ENCODE results near the gene TLR6. TPM values are rescaled to one million over a fixed set of nuclear protein-coding genes. Genes with fewer than 3 reads are reported as not detected.

Gene TLR6
- total RNA-seq, 2 donors from 2014 or later: 0.44 to 2.2 TPM

DNA sequence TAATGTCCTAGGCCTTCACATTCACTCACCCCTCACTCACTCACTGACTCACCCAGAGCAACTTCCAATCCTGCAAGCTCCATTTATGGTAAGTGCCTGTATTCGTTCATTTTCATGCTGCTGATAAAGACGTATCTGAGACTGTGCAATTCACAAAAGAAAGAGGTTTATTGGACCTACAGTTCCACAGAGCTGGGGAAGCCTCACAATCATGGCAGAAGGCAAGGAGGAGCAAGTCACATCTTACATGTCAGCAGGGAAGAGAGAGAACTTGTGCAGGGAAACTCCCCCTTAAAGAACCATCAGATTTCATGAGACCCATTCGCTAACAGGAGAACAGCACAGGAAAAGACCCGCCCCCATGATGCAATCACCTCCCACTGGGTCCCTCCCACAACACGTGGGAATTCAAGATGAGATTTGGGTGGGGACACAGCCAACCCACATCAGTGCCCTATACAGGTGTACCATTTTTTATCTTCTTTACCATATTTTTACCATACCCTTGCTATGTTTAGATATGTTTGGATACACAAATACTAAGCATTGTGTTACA, 33.8 kb downstream of the TLR6 start:
- Histone ChIP-seq H3K36me3 (no peaks in the 10 kb centered on the region), H3K9me3 (no peaks in the 10 kb centered on the region), H3K9ac (ENCODE audit: low read depth in 2 of 2, low read length in 2 of 2) (no peak overlapping the region), H3K4me1 (no peaks in the 10 kb centered on the region), H3K4me3 (no peak overlapping the region), H3K27me3 (no peaks in the 10 kb centered on the region), H3K27ac (no peak overlapping the region)
- DNase-seq: no peak
- intact Hi-C loops (cut with DNase I): no loop called here
- TF ChIP-seq, protein P1, sequence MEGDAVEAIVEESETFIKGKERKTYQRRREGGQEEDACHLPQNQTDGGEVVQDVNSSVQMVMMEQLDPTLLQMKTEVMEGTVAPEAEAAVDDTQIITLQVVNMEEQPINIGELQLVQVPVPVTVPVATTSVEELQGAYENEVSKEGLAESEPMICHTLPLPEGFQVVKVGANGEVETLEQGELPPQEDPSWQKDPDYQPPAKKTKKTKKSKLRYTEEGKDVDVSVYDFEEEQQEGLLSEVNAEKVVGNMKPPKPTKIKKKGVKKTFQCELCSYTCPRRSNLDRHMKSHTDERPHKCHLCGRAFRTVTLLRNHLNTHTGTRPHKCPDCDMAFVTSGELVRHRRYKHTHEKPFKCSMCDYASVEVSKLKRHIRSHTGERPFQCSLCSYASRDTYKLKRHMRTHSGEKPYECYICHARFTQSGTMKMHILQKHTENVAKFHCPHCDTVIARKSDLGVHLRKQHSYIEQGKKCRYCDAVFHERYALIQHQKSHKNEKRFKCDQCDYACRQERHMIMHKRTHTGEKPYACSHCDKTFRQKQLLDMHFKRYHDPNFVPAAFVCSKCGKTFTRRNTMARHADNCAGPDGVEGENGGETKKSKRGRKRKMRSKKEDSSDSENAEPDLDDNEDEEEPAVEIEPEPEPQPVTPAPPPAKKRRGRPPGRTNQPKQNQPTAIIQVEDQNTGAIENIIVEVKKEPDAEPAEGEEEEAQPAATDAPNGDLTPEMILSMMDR (IDR thresholded peaks at IDR 0.05): no peak

DNA sequence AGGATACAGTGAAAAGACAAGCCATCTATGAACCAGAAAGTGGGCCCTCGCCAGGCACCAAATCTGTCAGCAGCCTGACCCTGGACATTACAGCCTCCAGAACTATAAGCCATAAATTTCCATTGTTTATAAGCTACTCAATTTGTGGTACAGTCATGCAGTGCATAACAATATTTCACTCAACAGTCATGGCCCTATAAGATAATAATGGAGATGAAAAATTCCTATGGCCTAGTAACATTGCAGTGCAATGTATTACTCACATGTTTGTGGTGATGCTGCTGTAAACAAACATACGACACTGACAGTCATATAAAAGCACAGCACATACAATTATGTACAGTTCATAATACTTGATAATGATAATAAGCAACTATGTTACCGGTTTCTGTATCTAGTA, 34.9 kb downstream of the TLR6 start:
- H3K9ac ChIP-seq (ENCODE audit: low read depth in 2 of 2, low read length in 2 of 2): no peak overlapping the region
- H3K27me3 ChIP-seq: no peaks in the 10 kb centered on the region
- no peak for DNase-seq
- no peaks in the 10 kb centered on the region for H3K36me3 ChIP-seq
- H3K4me3 ChIP-seq: no peak overlapping the region
- H3K27ac ChIP-seq: no peak overlapping the region
- TF ChIP-seq, protein P1 (IDR thresholded peaks at IDR 0.05): no peak
- no peaks in the 10 kb centered on the region for H3K9me3 ChIP-seq
- intact Hi-C loops (cut with DNase I): no loop called here
- H3K4me1 ChIP-seq: no peaks in the 10 kb centered on the region

DNA sequence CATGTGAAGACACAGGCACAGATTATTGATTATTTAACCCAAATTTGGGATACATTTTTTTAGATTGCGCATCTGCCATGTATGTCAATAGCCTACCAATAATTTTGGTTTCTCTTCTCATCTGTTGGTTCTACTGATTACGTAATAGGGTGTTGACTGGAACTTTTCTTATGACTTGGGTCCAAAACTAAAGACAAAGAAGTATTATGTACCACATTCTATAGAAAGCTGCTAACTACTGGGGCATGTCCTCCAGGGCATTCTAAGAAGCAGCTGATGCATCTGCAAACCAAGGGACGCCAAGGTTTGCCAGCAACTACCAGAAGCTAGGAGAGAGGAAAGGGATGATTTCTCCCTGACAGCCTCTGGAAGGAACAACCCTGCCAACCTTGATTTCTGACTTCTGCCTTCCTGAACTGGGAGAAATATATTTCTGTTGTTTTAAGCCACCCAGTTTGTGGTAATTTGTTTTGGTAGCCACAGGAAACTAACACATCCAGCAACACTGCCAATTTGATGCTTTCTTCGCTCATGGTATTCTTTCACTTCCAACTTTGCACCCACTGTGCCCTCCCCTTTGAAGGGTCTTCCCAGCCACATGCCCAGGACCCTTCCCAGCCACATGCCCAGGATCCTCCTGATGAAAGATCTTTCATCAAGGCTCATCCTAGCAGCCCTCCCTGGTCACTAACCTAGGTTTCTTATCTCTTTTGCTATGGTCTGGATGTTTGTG, 36.1 kb downstream of the TLR6 start:
- no peak for DNase-seq
- TF ChIP-seq, protein P1 (IDR thresholded peaks at IDR 0.05): no peak
- no peaks in the 10 kb centered on the region for H3K36me3 ChIP-seq
- H3K9ac ChIP-seq (ENCODE audit: low read depth in 2 of 2, low read length in 2 of 2): no peak overlapping the region
- no peaks in the 10 kb centered on the region for H3K9me3 ChIP-seq
- H3K27ac ChIP-seq: no peak overlapping the region
- no peak overlapping the region for H3K4me3 ChIP-seq
- no peaks in the 10 kb centered on the region for H3K4me1 ChIP-seq
- H3K27me3 ChIP-seq: no peaks in the 10 kb centered on the region
- intact Hi-C loops (cut with DNase I): no loop called here

DNA sequence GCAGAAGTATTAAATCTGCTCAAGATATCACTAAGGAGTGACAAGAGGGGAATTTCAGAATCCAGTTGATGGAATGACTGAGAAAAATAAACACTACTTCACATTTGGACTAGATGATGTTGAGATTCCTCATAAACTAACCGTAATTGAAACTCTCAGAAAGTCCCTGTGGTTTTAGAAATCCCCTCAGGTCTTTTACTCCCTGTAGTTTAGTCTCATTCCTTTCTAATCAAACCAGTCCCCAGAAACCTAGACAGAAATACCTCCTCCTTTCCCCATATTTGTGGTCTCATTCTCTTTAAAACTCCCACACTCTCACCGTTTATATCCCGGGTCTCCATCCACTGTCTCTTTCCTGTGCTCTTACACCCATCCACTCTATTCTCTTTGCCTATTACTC, 37.0 kb downstream of the TLR6 start:
- Histone ChIP-seq H3K4me3 (no peak overlapping the region), H3K9ac (ENCODE audit: low read depth in 2 of 2, low read length in 2 of 2) (no peak overlapping the region), H3K9me3 (no peaks in the 10 kb centered on the region), H3K27me3 (no peaks in the 10 kb centered on the region), H3K36me3 (no peaks in the 10 kb centered on the region), H3K27ac (no peak overlapping the region), H3K4me1 (no peaks in the 10 kb centered on the region)
- TF ChIP-seq, protein P1 (IDR thresholded peaks at IDR 0.05): no peak
- no peak for DNase-seq
- intact Hi-C loops (cut with DNase I): no loop called here

DNA sequence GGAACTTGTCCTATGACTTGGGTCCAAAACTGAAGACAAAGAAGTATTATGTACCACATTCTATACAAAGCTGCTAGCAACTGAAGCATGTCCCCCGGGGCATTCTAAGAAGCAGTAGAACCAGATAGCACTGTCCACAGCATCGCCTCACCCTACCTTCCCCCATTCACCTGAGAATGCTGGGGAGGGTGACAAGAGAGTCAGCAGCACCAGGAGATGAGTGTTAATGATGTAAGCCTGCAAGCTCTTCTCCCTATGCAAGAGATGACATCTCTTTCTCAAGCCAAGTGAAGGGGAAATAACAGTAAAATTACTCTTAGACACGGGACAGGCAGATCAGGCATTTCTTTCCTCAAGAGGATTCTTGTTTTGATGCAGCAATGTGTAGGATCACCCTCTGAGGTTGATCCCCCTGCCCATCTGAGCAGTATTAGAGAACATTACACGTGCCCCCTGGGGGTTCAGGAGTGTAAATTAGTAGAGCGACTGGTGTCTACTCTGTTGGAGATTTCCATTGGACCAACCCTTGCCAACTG, 38.1 kb downstream of the TLR6 start:
- Histone ChIP-seq H3K4me1 (no peaks in the 10 kb centered on the region), H3K9ac (ENCODE audit: low read depth in 2 of 2, low read length in 2 of 2) (no peak overlapping the region), H3K9me3 (no peaks in the 10 kb centered on the region), H3K36me3 (no peaks in the 10 kb centered on the region), H3K27ac (no peak overlapping the region), H3K27me3 (no peaks in the 10 kb centered on the region), H3K4me3 (no peak overlapping the region)
- intact Hi-C loops (cut with DNase I): no loop called here
- DNase-seq: no peak
- TF ChIP-seq, protein P1 (IDR thresholded peaks at IDR 0.05): no peak
